IPS-20b (cell line): ENCODE results near the gene EIF3D.
A peak's percentile ranks its signal among the peaks of the same experiment; 100 is the strongest.

ENCODE experiments used
- H3K27ac ChIP-seq: one replicate; pipeline ENCODE4 v1.5.1; 2013; ENCODE audit warnings: low read length
- H3K27me3 ChIP-seq: 2 replicates; pipeline ENCODE4 v1.6.1; 2013; ENCODE audit warnings: mild to moderate bottlenecking, low read length, inconsistent platforms; ENCODE audit not compliant: insufficient read depth
- H3K36me3 ChIP-seq: 2 replicates; pipeline ENCODE4 v1.6.1; 2013; ENCODE audit warnings: low read depth, mild to moderate bottlenecking, inconsistent platforms, low read length, moderate library complexity; ENCODE audit not compliant: insufficient read depth
- H3K4me1 ChIP-seq: 2 replicates; pipeline ENCODE4 v1.6.1; 2013; ENCODE audit warnings: mild to moderate bottlenecking, control low read depth, inconsistent platforms, low read length, moderate library complexity; ENCODE audit not compliant: insufficient read depth
- H3K4me3 ChIP-seq: 2 replicates; pipeline ENCODE4 v1.5.1; 2013; ENCODE audit warnings: mild to moderate bottlenecking, low read length, inconsistent platforms
- H3K9ac ChIP-seq: 2 replicates; pipeline ENCODE4 v1.6.1; 2013; ENCODE audit warnings: low read depth, mild to moderate bottlenecking, inconsistent platforms, low read length, moderate library complexity
- H3K9me3 ChIP-seq: 2 replicates; pipeline ENCODE4 v1.6.1; 2013; ENCODE audit warnings: mild to moderate bottlenecking, low read depth, low read length, inconsistent platforms; ENCODE audit not compliant: insufficient read depth

EIF3D gene

DNA sequence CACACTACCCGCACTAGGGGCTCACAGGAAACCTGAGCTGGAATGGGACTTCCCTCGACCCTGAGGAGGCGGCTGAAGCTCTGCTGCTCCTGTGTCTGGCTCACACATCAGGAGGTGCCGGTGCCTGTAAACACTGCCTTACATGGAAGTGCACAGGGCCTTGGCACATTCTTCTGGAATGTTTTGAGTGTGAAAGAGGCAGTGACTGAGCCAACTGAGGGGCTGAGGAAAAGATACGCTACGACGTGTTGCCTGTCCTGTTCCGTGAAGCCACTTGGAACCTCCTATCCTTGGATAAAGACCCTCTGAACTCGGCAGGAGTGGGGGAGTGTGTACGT is 58.0 kb downstream of the EIF3D start:
- Histone ChIP-seq H3K4me1 (no peaks in the 10 kb centered on the region), H3K27me3 (no peaks in the 10 kb centered on the region), H3K4me3 (no peak overlapping the region), H3K9me3 (no peaks in the 10 kb centered on the region), H3K9ac (no peak overlapping the region), H3K36me3 (peaks cover 40% of the 10 kb centered on the region), H3K27ac (no peak overlapping the region)

DNA sequence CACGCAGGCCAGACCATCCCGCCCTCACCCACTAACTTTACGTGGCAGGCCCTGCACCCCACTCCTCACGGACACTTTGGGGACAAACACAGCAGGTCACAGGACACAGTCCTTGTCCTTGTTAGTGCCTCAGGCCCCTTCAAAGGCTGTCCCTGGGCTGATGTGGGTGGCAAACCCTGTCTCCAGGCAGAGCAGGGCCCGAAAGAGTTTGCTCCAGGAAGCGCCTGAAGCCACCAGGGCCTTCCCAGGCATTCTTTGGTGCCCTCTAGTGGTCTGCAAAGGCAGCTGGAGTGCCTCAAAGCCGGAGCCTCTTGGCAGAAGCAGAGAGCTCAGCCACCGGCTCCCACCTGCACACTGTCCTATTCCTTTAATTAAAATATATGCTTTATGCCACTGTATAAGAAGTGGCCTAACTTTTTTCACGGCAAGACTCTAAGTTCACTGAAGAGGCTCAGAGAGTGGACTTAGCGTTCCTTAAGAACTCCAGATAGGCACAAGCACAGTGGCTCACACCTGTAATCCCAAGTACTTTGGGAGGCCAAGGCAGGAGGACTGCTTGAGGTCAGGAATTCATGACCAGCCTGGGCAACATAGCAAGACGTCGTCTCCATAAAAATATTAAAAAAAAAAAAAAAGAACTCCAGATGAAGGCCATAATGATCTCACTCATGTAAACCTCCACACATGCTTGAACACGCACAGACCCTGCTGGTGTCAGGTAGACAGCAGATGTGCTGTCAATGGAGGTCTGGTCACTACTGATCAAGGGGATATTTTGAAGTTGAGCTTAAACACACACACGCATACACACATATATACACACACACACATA is 58.6 kb downstream of the EIF3D start:
- Histone ChIP-seq H3K36me3 (peaks cover 34% of the 10 kb centered on the region), H3K27me3 (no peaks in the 10 kb centered on the region), H3K9me3 (no peaks in the 10 kb centered on the region), H3K4me3 (no peak overlapping the region), H3K27ac (no peak overlapping the region), H3K4me1 (no peaks in the 10 kb centered on the region), H3K9ac (no peak overlapping the region)

DNA sequence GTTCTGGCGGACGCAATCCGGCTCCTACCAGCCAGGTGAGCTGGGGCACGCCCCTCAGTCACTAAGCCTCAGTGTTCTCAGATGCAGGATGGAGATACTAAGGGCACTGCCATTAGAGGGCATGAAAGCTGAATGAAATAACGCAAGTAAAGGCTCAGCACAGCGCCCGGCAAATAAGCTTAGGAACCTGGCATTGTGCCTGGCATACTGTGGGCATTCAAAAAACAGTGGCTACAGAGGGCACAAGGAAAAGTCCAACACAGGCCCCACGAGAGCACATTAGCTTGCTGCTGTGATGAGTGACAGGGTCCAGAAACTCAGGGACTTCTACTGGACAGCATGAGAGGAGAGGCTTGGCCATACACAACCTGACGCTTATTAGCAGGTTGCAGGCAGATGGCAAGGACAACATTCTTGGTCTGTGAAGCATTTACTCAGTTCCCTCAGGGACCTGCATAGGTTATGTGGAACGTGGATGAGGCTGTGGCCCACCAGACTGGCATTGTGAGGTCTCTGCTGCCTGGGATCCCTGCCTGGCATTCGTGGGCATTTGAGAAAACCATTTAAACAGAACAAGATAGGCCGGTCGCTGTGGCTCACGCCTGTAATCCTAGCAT is 59.8 kb downstream of the EIF3D start:
- no peak overlapping the region; the same call in 1 of the 2 replicates for H3K9ac ChIP-seq
- H3K36me3 ChIP-seq = peaks cover 22% of the 10 kb centered on the region; the same call in 1 of the 2 replicates
- H3K4me3 ChIP-seq = no peak overlapping the region
- no peaks in the 10 kb centered on the region for H3K27me3 ChIP-seq
- no peak overlapping the region for H3K27ac ChIP-seq
- H3K9me3 ChIP-seq = no peaks in the 10 kb centered on the region
- H3K4me1 ChIP-seq = no peaks in the 10 kb centered on the region

DNA sequence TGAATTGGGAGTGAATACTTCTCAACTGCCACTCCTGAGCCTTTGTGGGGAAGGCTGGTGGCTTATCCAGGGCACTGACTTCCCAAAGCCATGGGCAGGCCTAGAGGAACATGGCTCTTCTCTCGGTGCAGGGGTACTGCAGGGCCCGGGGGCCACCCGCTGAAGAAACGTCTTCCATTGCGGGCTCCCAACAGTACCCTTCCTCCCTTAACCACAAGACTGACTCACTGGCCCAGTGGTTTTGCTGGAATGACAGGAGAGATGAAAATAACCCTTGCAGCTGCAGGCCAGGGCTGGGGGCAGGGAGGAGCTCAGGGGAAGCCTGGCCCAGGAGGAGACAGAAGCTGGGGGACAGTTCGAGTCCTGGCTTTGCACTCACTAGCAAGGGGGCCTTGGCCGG is 61.0 kb downstream of the EIF3D start:
- H3K27ac ChIP-seq = no peak overlapping the region
- H3K4me1 ChIP-seq = no peaks in the 10 kb centered on the region
- no peak overlapping the region for H3K4me3 ChIP-seq
- no peaks in the 10 kb centered on the region for H3K27me3 ChIP-seq
- no peaks in the 10 kb centered on the region for H3K9me3 ChIP-seq
- no peak overlapping the region for H3K9ac ChIP-seq
- H3K36me3 ChIP-seq = peaks cover 21% of the 10 kb centered on the region; the same call in 1 of the 2 replicates

DNA sequence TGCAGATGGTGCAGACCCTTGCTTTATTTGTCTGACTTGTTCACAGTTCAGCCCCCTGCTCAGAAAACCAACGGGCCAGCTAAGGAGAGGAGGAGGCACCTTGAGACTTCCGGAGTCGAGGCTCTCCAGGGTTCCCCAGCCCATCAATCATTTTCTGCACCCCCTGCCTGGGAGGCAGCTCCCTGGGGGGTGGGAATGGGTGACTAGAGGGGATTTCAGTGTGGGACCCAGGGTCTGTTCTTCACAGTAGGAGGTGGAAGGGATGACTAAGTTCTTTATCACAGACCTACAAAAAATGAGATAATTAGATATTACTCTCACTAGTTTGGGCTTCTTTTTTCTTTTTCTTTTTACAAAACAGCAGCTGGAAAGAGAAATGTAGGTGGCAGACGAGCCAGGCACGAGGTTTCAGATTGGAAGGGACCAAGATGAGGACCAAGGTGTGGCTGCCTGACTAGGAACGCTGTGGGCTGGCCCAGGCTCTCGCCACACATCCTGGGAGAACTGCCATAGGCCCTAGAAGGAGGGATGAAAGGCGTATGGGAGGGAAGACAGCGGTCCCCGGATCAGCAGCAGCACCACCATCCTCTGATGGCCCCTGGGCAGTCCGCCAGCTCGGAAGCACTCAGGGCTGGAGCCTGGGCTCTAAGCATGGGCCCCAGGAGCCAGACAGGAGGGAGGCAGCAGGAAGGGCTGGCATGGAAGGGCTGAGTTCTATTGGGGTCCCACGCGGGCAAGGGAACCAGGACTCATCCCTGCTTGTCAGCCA is 61.7 kb downstream of the EIF3D start:
- H3K36me3 ChIP-seq = peaks cover 17% of the 10 kb centered on the region; the same call in 1 of the 2 replicates
- H3K4me3 ChIP-seq = no peak overlapping the region
- no peaks in the 10 kb centered on the region for H3K9me3 ChIP-seq
- H3K27me3 ChIP-seq = no peaks in the 10 kb centered on the region
- H3K27ac ChIP-seq = no peak overlapping the region
- H3K9ac ChIP-seq = no peak overlapping the region
- H3K4me1 ChIP-seq = peaks cover 2% of the 10 kb centered on the region; the same call in 1 of the 2 replicates

DNA sequence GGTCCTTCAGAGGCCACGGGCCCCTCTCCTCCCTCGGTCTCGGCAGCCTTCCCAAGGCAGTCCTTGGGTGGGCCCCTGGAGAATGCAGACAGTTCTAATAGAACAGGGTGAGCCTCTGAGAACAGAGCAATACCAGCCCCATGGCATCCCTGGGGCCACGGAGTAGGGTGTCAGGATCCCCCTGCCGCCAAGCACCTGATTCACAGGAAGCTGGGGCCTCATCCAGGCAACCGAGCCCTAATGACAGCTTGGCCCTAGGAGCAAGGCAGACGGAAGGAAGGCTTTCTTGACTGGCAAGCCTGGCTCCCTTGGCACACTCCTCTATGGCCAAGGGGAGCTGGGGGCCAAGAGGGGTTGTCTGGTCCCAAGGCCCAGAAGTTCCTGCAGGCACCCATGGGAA is 62.7 kb downstream of the EIF3D start:
- H3K36me3 ChIP-seq = peaks cover 15% of the 10 kb centered on the region; the same call in 1 of the 2 replicates
- H3K4me1 ChIP-seq = peaks cover 9% of the 10 kb centered on the region; the same call in 1 of the 2 replicates
- H3K9me3 ChIP-seq = no peaks in the 10 kb centered on the region
- H3K27me3 ChIP-seq = no peaks in the 10 kb centered on the region
- no peak overlapping the region for H3K9ac ChIP-seq
- no peak overlapping the region for H3K4me3 ChIP-seq
- H3K27ac ChIP-seq = no peak overlapping the region

DNA sequence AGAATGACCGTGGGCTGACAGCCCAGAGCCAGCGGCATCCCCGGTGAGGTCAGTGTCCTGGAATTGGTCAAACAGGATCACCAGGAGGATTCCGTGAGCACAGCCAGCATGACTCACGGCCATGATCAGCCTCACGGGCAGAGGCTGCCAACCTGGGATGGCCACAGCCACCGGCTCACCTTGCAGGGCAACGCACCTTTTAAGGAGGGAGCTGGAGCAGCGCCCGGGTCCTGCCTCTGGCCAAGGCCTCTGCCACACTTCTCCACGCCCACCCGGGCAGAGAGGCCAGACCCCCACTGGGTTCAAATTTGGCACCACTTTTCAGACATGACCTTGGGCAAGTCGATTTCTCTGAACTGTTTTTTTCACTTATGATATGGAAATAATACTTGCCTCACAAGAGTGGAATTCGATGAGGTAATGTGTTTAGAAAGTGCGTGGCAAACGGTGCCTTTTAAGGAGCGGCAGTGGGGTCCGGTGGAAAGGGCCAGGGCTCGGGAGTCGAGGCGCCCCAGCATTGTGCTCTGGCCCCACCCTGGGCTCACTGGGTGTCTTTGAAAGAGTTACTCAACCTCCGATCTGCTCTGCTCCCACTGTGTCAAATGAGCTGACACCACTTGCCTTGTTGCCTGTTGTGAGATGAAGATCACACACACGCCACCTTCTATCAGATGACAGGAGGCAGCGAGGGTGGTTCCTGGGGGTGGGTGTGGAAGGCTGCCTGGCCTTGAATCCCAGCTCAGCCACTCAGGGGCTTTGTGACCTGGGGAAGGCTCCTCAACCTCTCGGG is 63.5 kb downstream of the EIF3D start:
- Histone ChIP-seq H3K27ac (no peak overlapping the region), H3K4me1 (peaks cover 9% of the 10 kb centered on the region; the same call in 1 of the 2 replicates), H3K27me3 (no peaks in the 10 kb centered on the region)

DNA sequence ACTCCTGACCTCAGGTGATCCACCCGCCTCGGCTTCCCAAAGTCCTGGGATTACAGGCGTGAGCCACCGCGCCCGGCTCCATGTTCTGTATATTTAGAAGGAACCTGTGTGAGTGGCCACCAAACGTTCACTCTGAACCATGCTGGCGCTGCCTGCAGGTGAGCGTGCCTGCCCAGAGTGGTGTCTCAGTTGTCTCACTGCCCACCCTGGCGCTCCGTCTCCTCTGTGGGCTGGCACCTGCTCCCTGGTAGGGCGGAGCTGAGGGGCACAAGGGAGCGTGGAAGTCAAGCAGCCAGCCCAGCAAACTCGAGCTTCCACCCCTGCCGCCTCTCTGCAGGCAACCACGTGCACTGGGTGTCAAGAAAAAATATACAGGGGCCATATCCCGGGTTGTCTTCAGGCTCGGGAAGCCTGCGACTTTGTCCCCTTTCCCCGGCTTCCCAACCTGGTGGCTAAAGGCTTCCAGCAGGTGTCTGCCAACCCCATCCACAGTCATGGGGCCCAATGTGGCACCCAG is 64.2 kb downstream of the EIF3D start:
- no peaks in the 10 kb centered on the region for H3K9me3 ChIP-seq
- H3K9ac ChIP-seq = no peak overlapping the region
- H3K36me3 ChIP-seq = peaks cover 9% of the 10 kb centered on the region; the same call in 1 of the 2 replicates
- peaks cover 9% of the 10 kb centered on the region; the same call in 1 of the 2 replicates for H3K4me1 ChIP-seq
- no peak overlapping the region for H3K4me3 ChIP-seq
- no peak overlapping the region for H3K27ac ChIP-seq
- H3K27me3 ChIP-seq = no peaks in the 10 kb centered on the region

More for the DNA sequence above, 63.5 kb downstream of the EIF3D start:
- Histone ChIP-seq H3K9me3 (no peaks in the 10 kb centered on the region), H3K9ac (no peak overlapping the region), H3K36me3 (peaks cover 9% of the 10 kb centered on the region; the same call in 1 of the 2 replicates), H3K4me3 (no peak overlapping the region)

DNA sequence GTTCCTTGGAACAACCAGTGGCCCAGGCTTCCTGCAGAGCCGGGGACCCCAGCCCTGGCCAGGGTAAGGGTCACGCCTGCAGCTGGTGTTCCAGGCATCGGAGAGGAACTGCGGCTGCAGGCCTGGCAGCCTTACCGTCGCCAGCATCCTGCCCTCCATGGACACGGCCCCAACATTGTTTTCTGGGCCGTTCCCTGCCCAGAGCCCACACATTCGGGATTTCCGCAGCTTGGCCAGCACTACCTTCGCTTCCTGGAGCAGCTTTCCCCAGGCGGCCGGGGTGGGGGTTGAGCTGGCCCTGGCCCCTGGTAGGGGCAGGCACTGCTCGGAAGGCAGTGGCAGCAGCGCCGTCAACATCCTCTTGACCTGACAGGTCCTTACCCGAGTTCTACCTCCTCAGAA is 65.2 kb downstream of the EIF3D start:
- Histone ChIP-seq H3K9ac (no peak overlapping the region), H3K27ac (no peak overlapping the region), H3K36me3 (peaks cover 5% of the 10 kb centered on the region; the same call in 1 of the 2 replicates), H3K9me3 (no peaks in the 10 kb centered on the region), H3K4me3 (no peak overlapping the region), H3K27me3 (no peaks in the 10 kb centered on the region), H3K4me1 (peaks cover 9% of the 10 kb centered on the region; the same call in 1 of the 2 replicates)

DNA sequence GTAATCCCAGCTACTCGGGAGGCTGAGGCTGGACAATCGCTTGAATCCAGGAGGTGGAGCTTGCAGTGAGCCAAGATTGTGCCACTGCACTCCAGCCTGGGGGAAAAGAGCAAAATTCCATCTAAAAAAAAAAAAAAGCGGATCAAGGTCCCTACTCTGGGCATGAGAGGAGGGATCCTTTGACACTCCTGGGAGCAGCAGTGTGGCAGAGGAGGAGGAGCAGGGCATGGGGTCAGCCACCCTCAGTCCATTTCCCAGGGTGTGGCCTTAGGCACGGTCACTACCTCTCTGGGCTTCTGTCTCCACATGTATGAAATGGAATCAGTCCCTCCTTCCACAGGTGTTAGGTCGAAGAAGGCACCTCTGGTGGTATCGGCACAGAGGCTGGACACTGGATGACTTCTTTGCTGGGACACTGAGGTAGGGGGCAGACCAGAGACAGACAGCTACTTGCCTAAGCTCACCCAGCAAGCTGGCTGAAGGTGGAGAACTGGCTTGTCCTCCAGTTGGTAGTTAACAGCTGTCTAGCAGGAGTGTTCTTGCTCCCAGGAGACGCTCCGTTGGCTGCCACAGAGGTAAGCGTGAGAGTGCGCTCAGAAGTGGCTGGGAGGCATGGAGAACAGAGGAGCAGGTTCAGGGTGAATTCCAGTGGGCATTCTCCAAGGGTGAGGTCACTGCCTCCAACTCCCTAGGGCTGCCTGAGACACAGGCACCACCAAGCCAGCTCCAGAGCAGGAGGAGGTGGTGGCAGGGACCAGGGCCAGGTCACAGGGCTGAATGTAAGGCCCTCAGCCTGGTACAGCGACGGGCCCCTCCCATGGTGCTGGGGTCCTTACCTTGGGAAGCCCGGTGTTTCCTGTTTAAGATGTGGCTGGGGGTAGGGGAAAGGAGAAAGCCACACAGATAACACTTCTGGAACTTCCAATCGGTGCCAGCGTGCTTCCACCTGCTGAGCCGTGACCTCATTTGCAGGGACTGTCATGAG is 67.0 kb downstream of the EIF3D start:
- Histone ChIP-seq H3K9me3 (no peaks in the 10 kb centered on the region), H3K36me3 (peaks cover 4% of the 10 kb centered on the region; the same call in 1 of the 2 replicates), H3K9ac (peak overlapping the region; percentile 42; the same call in 1 of the 2 replicates), H3K4me3 (no peak overlapping the region), H3K27me3 (no peaks in the 10 kb centered on the region), H3K4me1 (peaks cover 9% of the 10 kb centered on the region; the same call in 1 of the 2 replicates), H3K27ac (no peak overlapping the region)
